H4 (cell line): ENCODE data around the gene FGF4. TPM values are rescaled to one million over a fixed set of nuclear protein-coding genes. Genes with fewer than 3 reads are reported as not detected.
A peak's percentile ranks its signal among the peaks of the same experiment; 100 is the strongest.

ENCODE experiments used
- DNase-seq: peaks from one replicate; pipeline ENCODE4 v3.0.0-alpha.2; 2015; ENCODE audit warnings: low spot score
- total RNA-seq: library from RNA; depleted of rRNA; stranded (reverse); fragments of >200 nt; shearing (Covaris generic); gene quantifications from 2 replicates; pipeline ENCODE4 v1.2.3, GENCODE V29; 2014; rRNA removed

Gene FGF4
- 0.02 TPM in 1 of 2 replicates, not detected in the other for total RNA-seq

DNA sequence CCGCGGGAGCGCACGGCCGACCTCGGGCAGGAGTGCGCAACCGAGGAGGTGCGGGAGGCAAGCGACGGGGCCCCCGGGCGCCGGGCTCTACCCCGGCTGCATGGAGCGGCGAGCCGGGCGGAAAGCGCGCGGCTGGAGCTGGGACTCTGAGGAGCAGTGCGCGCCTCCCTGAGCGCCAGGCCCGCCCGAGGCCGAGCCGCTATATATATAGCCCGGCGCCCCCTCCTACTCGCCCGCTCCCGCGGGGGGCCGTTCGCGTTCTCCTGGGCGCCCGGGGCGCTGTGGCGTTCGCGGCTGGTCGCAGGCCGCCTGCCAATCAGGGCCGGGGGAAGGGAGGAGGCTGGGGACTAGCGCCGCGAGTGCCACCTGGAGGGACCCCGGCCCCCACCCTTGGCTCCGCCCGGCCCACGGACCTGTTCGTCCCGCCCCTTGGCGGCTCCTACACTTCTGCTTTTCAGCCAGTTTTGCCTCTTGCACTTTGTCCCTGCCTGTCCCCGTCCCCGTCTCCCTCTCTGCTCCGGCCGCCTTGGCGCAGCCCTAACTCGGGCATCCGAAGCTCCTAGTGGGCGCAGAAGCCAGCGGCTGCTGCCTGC lies at the start of gene FGF4:
Gene FGF4, minus strand, starts transcription at position 179 of the 593 bp plus-strand sequence. CDS start 257 bp downstream, outside the sequence.
- DNase-seq: no peak

GRCh38 chr11:69823641-69824265 lies 48.6 kb upstream of the FGF4 start:
- no peak for DNase-seq

DNA sequence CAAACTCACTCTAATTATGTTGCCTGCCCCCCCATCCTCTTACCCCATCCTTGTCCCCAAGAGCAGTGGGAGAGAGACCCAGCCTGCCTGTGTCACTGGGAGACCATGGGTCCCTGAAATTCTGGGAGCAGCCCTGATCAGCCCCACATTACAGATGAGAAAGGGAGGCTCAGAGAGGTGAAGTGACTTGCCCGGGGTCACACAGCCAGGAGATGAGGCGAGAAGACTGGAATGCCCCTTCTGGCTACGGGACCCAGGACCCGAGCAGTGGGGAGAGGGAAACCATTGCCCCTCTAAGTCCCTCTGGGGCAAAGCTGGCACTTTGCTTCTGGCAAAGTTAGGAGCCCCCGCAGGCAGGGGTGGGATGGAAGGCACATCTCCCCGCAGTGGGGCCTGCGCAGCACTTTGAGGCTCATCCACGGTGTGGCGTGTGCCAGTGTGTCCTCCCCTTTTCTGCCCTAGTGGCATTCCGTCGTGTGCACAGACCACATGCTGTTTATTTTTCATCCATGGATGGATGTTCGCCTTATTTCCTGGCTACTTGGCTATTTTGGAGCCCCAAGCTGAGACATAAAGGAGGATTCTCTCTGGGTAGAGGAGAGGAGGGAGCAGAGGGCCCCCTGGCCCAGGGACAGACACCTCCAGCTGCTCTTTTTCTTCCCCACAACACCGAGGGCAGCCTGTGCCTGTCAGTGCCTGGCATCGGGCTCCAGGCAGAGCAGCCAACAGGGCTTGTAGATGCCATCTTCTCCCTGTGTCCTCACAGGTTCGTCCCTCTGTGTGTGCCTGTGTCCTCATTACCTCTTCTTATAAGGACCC lies 47.7 kb upstream of the FGF4 start:
- no peak for DNase-seq

DNA sequence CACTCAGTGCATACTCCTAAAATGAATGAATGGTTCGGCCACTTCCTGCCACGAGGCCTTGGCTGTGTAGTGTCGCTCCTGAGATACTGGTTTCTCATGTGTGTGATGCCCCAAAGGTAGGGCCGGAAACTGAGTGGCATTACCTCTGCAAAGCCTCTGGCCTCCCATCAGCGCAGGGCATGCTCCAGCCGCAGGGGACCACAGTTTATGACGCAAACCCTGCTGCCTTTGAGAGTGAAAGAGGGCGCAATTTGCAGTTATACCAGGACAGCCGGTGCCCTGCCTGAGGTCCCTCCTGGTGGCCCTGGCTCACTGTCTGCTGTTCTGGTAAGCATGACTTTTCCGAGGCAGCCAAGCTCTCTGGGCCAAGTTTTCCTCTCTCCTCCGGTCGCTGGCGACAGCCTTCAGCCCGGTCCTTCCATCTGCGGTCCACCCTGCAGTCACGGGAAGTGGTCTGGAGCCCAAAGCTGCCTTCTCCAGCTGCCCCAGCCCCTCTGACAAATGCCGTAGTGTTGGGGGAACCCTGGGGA lies 46.4 kb upstream of the FGF4 start:
- DNase-seq: no peak

- no peak for DNase-seq
These were observed 45.3 kb upstream of the FGF4 start for GRCh38 chr11:69820441-69820840.

- DNase-seq: no peak
These were observed 44.5 kb upstream of the FGF4 start for GRCh38 chr11:69819541-69820070.

- no peak for DNase-seq
These were observed 43.7 kb upstream of the FGF4 start, which contains the start of gene FGF3 for GRCh38 chr11:69818603-69819441. FGF3 (minus strand) TSS chr11:69819416; CDS start chr11:69818933, 483 bp downstream.

GRCh38 chr11:69818231-69818602 lies 43.1 kb upstream of the FGF4 start:
- DNase-seq: no peak

- DNase-seq: no peak
These were observed 42.4 kb upstream of the FGF4 start for GRCh38 chr11:69817265-69818230.

- DNase-seq: no peak
These were observed 41.5 kb upstream of the FGF4 start for GRCh38 chr11:69816671-69817070.

DNA sequence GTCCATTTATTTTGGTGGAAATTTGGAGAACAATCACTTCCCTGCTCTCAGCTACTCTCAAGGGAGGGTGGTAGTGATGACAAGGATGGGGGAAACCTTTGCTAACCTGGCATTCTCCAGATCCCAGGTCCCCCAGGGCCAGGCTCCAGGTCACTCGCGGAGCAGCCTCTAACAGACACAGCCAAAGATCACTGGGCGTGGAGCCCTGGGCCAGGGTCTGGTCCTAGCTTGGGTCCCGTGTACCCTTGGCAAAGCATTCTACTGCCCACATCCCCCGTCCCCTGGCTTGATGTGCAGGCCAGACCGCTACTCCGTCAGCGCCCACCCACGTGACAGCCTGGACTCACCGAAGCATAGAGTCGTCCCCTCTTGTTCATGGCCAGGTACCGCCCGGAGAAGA lies 40.8 kb upstream of the FGF4 start:
- DNase-seq: no peak

- no peak for DNase-seq
These were observed 39.8 kb upstream of the FGF4 start for GRCh38 chr11:69814902-69815301.

DNA sequence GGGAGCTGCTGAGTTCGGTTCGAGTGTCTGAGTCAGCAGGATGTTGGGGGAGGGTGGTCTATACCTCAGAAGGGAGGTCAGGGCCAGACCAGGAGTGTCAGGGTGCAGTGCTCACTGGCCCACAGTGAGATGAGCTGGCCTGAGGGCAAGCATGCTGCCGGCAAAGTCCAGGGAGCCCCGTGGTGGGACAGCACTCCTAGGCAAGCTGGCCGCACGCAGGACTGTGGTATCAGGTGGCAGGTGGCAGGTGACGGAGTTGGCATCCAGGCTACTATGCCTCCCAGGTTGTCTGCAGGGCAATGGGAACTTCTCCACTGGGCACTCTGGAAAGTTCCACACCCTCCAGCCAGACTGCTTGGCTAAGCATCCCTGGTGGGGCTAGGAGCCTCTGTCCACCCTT lies 39.3 kb upstream of the FGF4 start:
- no peak for DNase-seq

DNA sequence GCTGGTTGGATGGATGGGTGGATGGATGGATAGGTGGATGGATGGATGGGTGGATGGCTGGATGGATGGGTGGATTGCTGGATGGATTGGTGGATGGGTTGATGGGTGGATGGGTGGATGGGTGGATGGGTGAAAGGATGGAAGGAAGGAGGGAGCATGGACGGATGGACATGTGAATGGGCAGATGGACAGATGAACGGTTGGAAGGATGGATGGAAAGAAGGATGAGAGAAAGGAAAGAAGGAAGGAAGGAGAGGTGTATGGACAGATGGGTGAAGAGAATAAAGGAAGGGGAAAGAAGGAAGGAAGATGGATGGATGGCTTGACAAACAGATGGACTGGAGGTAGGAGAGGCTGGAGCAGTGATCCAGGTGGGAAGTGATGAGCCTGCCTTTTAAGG lies 38.7 kb upstream of the FGF4 start:
- DNase-seq: no peak

DNA sequence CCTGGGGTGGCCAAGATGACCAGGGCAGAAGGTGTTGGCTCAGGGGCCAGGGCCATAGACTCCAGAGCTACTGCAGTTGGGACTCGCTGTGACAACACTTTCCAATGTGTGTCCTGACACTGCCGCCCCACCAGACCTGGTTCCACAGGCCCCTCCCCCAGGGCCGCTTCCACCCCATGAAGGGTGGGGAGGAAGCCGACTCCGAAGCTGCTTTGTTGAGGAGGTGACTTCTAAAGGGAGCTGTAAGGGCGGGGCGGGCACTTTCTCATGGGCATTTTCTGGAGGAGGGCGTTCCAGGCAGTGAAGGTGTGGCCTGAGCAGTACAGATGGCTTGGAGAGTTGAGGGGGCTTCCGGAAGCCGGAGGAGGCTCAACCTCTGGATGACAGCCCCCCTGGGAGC lies 37.8 kb upstream of the FGF4 start:
- DNase-seq: no peak

- no peak for DNase-seq
These were observed 37.1 kb upstream of the FGF4 start for GRCh38 chr11:69812256-69812655.

- DNase-seq: no peak
These were observed 36.3 kb upstream of the FGF4 start for GRCh38 chr11:69811431-69811830.

DNA sequence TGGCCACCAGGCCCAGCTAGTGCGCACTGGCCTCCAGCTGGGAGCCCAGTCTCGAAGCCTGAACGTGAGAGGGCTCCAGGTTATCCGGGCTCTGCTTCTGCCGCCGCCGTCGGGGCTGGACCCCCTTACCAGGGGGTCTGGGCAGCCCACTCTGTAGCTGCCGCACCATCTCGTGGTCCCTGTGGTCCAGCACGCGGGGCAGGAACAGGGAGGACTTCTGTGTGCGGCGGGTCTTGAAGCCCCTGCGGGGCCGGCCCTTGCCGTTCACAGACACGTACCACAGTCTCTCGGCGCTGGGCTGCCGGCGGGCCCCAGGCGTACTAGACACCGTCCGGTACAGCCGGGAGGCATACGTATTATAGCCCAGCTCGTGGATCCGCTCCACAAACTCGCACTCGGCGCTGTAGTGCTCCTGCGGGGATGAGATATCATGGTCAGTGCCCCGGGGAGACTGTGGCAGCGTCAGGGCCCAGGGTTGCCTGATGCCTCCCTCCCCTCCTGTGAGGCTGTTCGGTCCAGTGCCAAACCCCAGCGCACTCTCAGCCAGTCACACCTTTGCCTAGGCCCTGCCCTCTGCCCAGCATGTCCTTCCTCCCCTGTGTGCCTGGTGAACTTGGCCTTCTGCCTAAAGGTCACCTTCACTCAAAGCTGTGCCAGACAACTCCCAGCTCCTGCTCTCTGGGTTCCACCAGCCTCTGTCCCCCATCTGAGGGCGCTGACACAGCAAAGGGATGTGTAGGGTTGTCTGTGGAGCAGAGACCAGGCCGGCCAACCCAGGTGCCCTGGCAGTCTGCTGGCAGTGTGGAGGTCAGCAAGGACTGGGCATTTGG lies 35.4 kb upstream of the FGF4 start:
- no peak for DNase-seq

GRCh38 chr11:69808667-69809086 lies 33.5 kb upstream of the FGF4 start:
- peak; percentile 39 for DNase-seq
